GM18870 (cell line): ENCODE data around the gene NUFIP2.
"Not testable (repeated sequence)": the region's sequence is repeated elsewhere in the genome, so short reads cannot be mapped to it uniquely, and the experiment has no call there.

Experiments used
- ATAC-seq: cut with Tn5 transposase; IDR thresholded peaks from one replicate; pipeline ENCODE4 v1.9.1; 2021; ENCODE audit warnings: moderate library complexity; ENCODE audit not compliant: unreplicated experiment

NUFIP2 gene

GRCh38 chr17:29293890-29294579 lies at the start of gene NUFIP2:
Gene NUFIP2, minus strand, starts transcription at chr17:29294148. Its CDS starts 89 bp downstream, at chr17:29294059.
- ATAC-seq, result peak; percentile 86

GRCh38 chr17:29342158-29342765 lies 48.3 kb upstream of the NUFIP2 start:
- no peak for ATAC-seq

- no peak for ATAC-seq
Observed at GRCh38 chr17:29341726-29342125, 47.8 kb upstream of the NUFIP2 start.

GRCh38 chr17:29339016-29339415 lies 45.1 kb upstream of the NUFIP2 start:
- ATAC-seq, result not testable (repeated sequence)

GRCh38 chr17:29331708-29332085 lies 37.7 kb upstream of the NUFIP2 start:
- ATAC-seq, result no peak

GRCh38 chr17:29331075-29331707 lies 37.2 kb upstream of the NUFIP2 start:
- no peak for ATAC-seq

- no peak for ATAC-seq
Observed at GRCh38 chr17:29327412-29327811, 33.5 kb upstream of the NUFIP2 start.

- no peak for ATAC-seq
Observed at GRCh38 chr17:29326023-29326813, 32.3 kb upstream of the NUFIP2 start.

- ATAC-seq, result no peak
Observed at GRCh38 chr17:29322363-29322762, 28.4 kb upstream of the NUFIP2 start.

GRCh38 chr17:29303386-29303785 lies 9.4 kb upstream of the NUFIP2 start:
- ATAC-seq, result no peak

- no peak for ATAC-seq
Observed at GRCh38 chr17:29299031-29299430, 5.1 kb upstream of the NUFIP2 start.

GRCh38 chr17:29295420-29295819 lies 1.5 kb upstream of the NUFIP2 start:
- no peak for ATAC-seq

GRCh38 chr17:29294580-29294900 lies 592 bp upstream of the NUFIP2 start:
- no peak for ATAC-seq

- no peak for ATAC-seq
Observed at GRCh38 chr17:29292992-29293889, 707 bp downstream of the NUFIP2 start.

- ATAC-seq, result no peak
Observed at GRCh38 chr17:29292071-29292991, 1.6 kb downstream of the NUFIP2 start.

- ATAC-seq, result no peak
Observed at GRCh38 chr17:29291163-29291752, 2.7 kb downstream of the NUFIP2 start.

GRCh38 chr17:29289852-29290251 lies 4.1 kb downstream of the NUFIP2 start:
- no peak for ATAC-seq

GRCh38 chr17:29283961-29284360 lies 10.0 kb downstream of the NUFIP2 start:
- no peak for ATAC-seq

GRCh38 chr17:29283496-29283895 lies 10.5 kb downstream of the NUFIP2 start:
- no peak for ATAC-seq
